ENCODE measurements around the gene LGALSL.

GRCh38 chr2:64420677-64421076 lies 33.3 kb upstream of the LGALSL start:
- no peak for TF ChIP-seq EZH2phosphoT487 (IDR thresholded peaks at IDR 0.05; ENCODE audit: insufficient read depth, low read depth)
- TF ChIP-seq EZH2 (IDR thresholded peaks at IDR 0.05; ENCODE audit: insufficient read depth, poor library complexity, severe bottlenecking) = no peak

Data from GM23248 (cell line).